ENCODE results near the gene IQCM.
"Not testable (repeated sequence)": the region's sequence is repeated elsewhere in the genome, so short reads cannot be mapped to it uniquely, and the experiment has no call there.

The IQCM gene

GRCh38 chr4:149345424-149345823 lies 470.2 kb downstream of the IQCM start:
- H3K9ac ChIP-seq (ENCODE audit: low read length) = no peak overlapping the region
- H3K27ac ChIP-seq (ENCODE audit: low read depth, low read length) = no peak overlapping the region
- no peaks in the 10 kb centered on the region for H3K27me3 ChIP-seq (ENCODE audit: control insufficient read depth in 1 of 2, insufficient read depth in 2 of 2, low read length in 2 of 2)
- H3K4me1 ChIP-seq (ENCODE audit: insufficient read depth, low read length) = no peaks in the 10 kb centered on the region
- H3K9me3 ChIP-seq (ENCODE audit: low read length) = no peaks in the 10 kb centered on the region
- no peaks in the 10 kb centered on the region for H3K36me3 ChIP-seq (ENCODE audit: insufficient read depth, low read length)
- H3K4me3 ChIP-seq (ENCODE audit: low read depth in 1 of 2, low read length in 2 of 2) = no peak overlapping the region

GRCh38 chr4:149344436-149344835 lies 471.2 kb downstream of the IQCM start:
- no peaks in the 10 kb centered on the region for H3K27me3 ChIP-seq (ENCODE audit: control insufficient read depth in 1 of 2, insufficient read depth in 2 of 2, low read length in 2 of 2)
- H3K27ac ChIP-seq (ENCODE audit: low read depth, low read length) = no peak overlapping the region
- no peak overlapping the region for H3K9ac ChIP-seq (ENCODE audit: low read length)
- no peaks in the 10 kb centered on the region for H3K36me3 ChIP-seq (ENCODE audit: insufficient read depth, low read length)
- no peaks in the 10 kb centered on the region for H3K9me3 ChIP-seq (ENCODE audit: low read length)
- no peaks in the 10 kb centered on the region for H3K4me1 ChIP-seq (ENCODE audit: insufficient read depth, low read length)
- no peak overlapping the region for H3K4me3 ChIP-seq (ENCODE audit: low read depth in 1 of 2, low read length in 2 of 2)

GRCh38 chr4:149343614-149344013 lies 472.0 kb downstream of the IQCM start:
- H3K36me3 ChIP-seq (ENCODE audit: insufficient read depth, low read length) = no peaks in the 10 kb centered on the region
- H3K4me3 ChIP-seq (ENCODE audit: low read depth in 1 of 2, low read length in 2 of 2) = no peak overlapping the region
- no peak overlapping the region for H3K27ac ChIP-seq (ENCODE audit: low read depth, low read length)
- no peaks in the 10 kb centered on the region for H3K9me3 ChIP-seq (ENCODE audit: low read length)
- H3K9ac ChIP-seq (ENCODE audit: low read length) = no peak overlapping the region
- no peaks in the 10 kb centered on the region for H3K4me1 ChIP-seq (ENCODE audit: insufficient read depth, low read length)
- H3K27me3 ChIP-seq (ENCODE audit: control insufficient read depth in 1 of 2, insufficient read depth in 2 of 2, low read length in 2 of 2) = no peaks in the 10 kb centered on the region

- H3K27ac ChIP-seq (ENCODE audit: low read depth, low read length) = not testable (repeated sequence)
These were observed 474.5 kb downstream of the IQCM start for GRCh38 chr4:149341117-149341516.

GRCh38 chr4:149328161-149328560 lies 487.5 kb downstream of the IQCM start:
- Histone ChIP-seq H3K4me3 (ENCODE audit: low read depth in 1 of 2, low read length in 2 of 2) (no peak overlapping the region), H3K27me3 (ENCODE audit: control insufficient read depth in 1 of 2, insufficient read depth in 2 of 2, low read length in 2 of 2) (no peaks in the 10 kb centered on the region), H3K36me3 (ENCODE audit: insufficient read depth, low read length) (no peaks in the 10 kb centered on the region), H3K9ac (ENCODE audit: low read length) (no peak overlapping the region), H3K4me1 (ENCODE audit: insufficient read depth, low read length) (no peaks in the 10 kb centered on the region), H3K9me3 (ENCODE audit: low read length) (no peaks in the 10 kb centered on the region), H3K27ac (ENCODE audit: low read depth, low read length) (no peak overlapping the region)

More at GRCh38 chr4:149341117-149341516, 474.5 kb downstream of the IQCM start:
- H3K4me1 ChIP-seq (ENCODE audit: insufficient read depth, low read length); H3K9me3 ChIP-seq (ENCODE audit: low read length); H3K9ac ChIP-seq (ENCODE audit: low read length); H3K27me3 ChIP-seq (ENCODE audit: control insufficient read depth in 1 of 2, insufficient read depth in 2 of 2, low read length in 2 of 2); H3K36me3 ChIP-seq (ENCODE audit: insufficient read depth, low read length); H3K4me3 ChIP-seq (ENCODE audit: low read depth in 1 of 2, low read length in 2 of 2): not testable (repeated sequence)

GRCh38 chr4:149322203-149322602 lies 493.4 kb downstream of the IQCM start:
- H3K9me3 ChIP-seq (ENCODE audit: low read length) = no peaks in the 10 kb centered on the region
- no peak overlapping the region for H3K9ac ChIP-seq (ENCODE audit: low read length)
- H3K27ac ChIP-seq (ENCODE audit: low read depth, low read length) = no peak overlapping the region
- H3K4me3 ChIP-seq (ENCODE audit: low read depth in 1 of 2, low read length in 2 of 2) = no peak overlapping the region
- no peaks in the 10 kb centered on the region for H3K27me3 ChIP-seq (ENCODE audit: control insufficient read depth in 1 of 2, insufficient read depth in 2 of 2, low read length in 2 of 2)
- no peaks in the 10 kb centered on the region for H3K4me1 ChIP-seq (ENCODE audit: insufficient read depth, low read length)
- no peaks in the 10 kb centered on the region for H3K36me3 ChIP-seq (ENCODE audit: insufficient read depth, low read length)

GRCh38 chr4:149321438-149321837 lies 494.2 kb downstream of the IQCM start:
- no peaks in the 10 kb centered on the region for H3K27me3 ChIP-seq (ENCODE audit: control insufficient read depth in 1 of 2, insufficient read depth in 2 of 2, low read length in 2 of 2)
- H3K27ac ChIP-seq (ENCODE audit: low read depth, low read length) = no peak overlapping the region
- H3K36me3 ChIP-seq (ENCODE audit: insufficient read depth, low read length) = no peaks in the 10 kb centered on the region
- H3K4me1 ChIP-seq (ENCODE audit: insufficient read depth, low read length) = no peaks in the 10 kb centered on the region
- H3K4me3 ChIP-seq (ENCODE audit: low read depth in 1 of 2, low read length in 2 of 2) = no peak overlapping the region
- H3K9ac ChIP-seq (ENCODE audit: low read length) = no peak overlapping the region
- H3K9me3 ChIP-seq (ENCODE audit: low read length) = no peaks in the 10 kb centered on the region

GRCh38 chr4:149311076-149311475 lies 504.6 kb downstream of the IQCM start:
- Histone ChIP-seq H3K36me3 (ENCODE audit: insufficient read depth, low read length) (no peaks in the 10 kb centered on the region), H3K27ac (ENCODE audit: low read depth, low read length) (no peak overlapping the region), H3K4me1 (ENCODE audit: insufficient read depth, low read length) (no peaks in the 10 kb centered on the region), H3K4me3 (ENCODE audit: low read depth in 1 of 2, low read length in 2 of 2) (no peak overlapping the region), H3K9me3 (ENCODE audit: low read length) (no peaks in the 10 kb centered on the region), H3K9ac (ENCODE audit: low read length) (no peak overlapping the region), H3K27me3 (ENCODE audit: control insufficient read depth in 1 of 2, insufficient read depth in 2 of 2, low read length in 2 of 2) (no peaks in the 10 kb centered on the region)

- no peak overlapping the region for H3K4me3 ChIP-seq (ENCODE audit: low read depth in 1 of 2, low read length in 2 of 2)
- H3K36me3 ChIP-seq (ENCODE audit: insufficient read depth, low read length) = no peaks in the 10 kb centered on the region
- no peaks in the 10 kb centered on the region for H3K4me1 ChIP-seq (ENCODE audit: insufficient read depth, low read length)
- H3K9me3 ChIP-seq (ENCODE audit: low read length) = no peaks in the 10 kb centered on the region
- no peak overlapping the region for H3K27ac ChIP-seq (ENCODE audit: low read depth, low read length)
- H3K27me3 ChIP-seq (ENCODE audit: control insufficient read depth in 1 of 2, insufficient read depth in 2 of 2, low read length in 2 of 2) = no peaks in the 10 kb centered on the region
- H3K9ac ChIP-seq (ENCODE audit: low read length) = no peak overlapping the region
These were observed 509.1 kb downstream of the IQCM start for GRCh38 chr4:149306537-149306936.

Data from muscle layer of colon (tissue), 2 donors.